Kidney (tissue), 14 donors: ENCODE measurements around the gene ELP6. TPM values are rescaled to one million over a fixed set of nuclear protein-coding genes. Genes with fewer than 3 reads are reported as not detected.

Experiments
- DNase-seq, 5 donors: peaks; one replicate each; pipeline ENCODE4 v3.0.0-alpha.2; 2013 to 2020
- FAIRE-seq: peaks from 2 replicates; lab custom pipeline; 2012; peaks lifted over from hg19 to GRCh38; lab: Jason Lieb, UNC
- H3K27ac ChIP-seq, 2 donors: one replicate each; pipeline ENCODE4 v1.7.0; 2013; ENCODE audit warnings: low read depth in 2 of 2, low read length in 2 of 2, inconsistent platforms in 1 of 2
- H3K27me3 ChIP-seq: one replicate; pipeline ENCODE4 v1.7.1; 2013; ENCODE audit warnings: low read length, inconsistent platforms; ENCODE audit not compliant: control insufficient read depth, insufficient read depth
- H3K36me3 ChIP-seq, 3 donors: one replicate each; pipeline versions ENCODE4 v1.7.0 to v1.7.1; 2013; ENCODE audit warnings: low read length in 3 of 3, control low read depth in 1 of 3, inconsistent platforms in 1 of 3; ENCODE audit not compliant: insufficient read depth in 3 of 3, control insufficient read depth in 2 of 3
- H3K4me1 ChIP-seq, 3 donors: one replicate each; pipeline versions ENCODE4 v1.7.0 to v1.7.1; 2013; ENCODE audit warnings: low read length in 3 of 3, inconsistent platforms in 1 of 3, low read depth in 1 of 3; ENCODE audit not compliant: control insufficient read depth in 2 of 3, insufficient read depth in 2 of 3
- H3K4me3 ChIP-seq, 3 donors: one replicate each; pipeline versions ENCODE4 v1.7.0 to v1.8.1; 2013; ENCODE audit warnings: low read length in 3 of 3, control low read depth in 1 of 3, inconsistent platforms in 1 of 3
- H3K9ac ChIP-seq, 3 donors: one replicate each; pipeline versions ENCODE4 v1.7.0 to v1.7.1; 2013; ENCODE audit warnings: low read length in 3 of 3, control low read depth in 1 of 3, inconsistent platforms in 1 of 3
- H3K9me3 ChIP-seq, 3 donors: one replicate each; pipeline versions ENCODE4 v1.7.0 to v1.7.1; 2013; ENCODE audit warnings: low read length in 3 of 3, control low read depth in 1 of 3, inconsistent platforms in 1 of 3; ENCODE audit not compliant: control insufficient read depth in 2 of 3, insufficient read depth in 1 of 3
- intact Hi-C: fragments of 100-400 bp; cut with DNase I; formaldehyde crosslinking; loops from one replicate; pipeline ENCODE4 v1.11.1; 2022
- polyA plus RNA-seq: library from polyadenylated mRNA; stranded (reverse); fragments of 350-450 nt; fragmentation: Illumina TruSeq; extraction: RNeasy Lipid Tissue Mini Kit (QIAGEN cat#74804); gene quantifications from one replicate; pipeline ENCODE4 v1.2.3, GENCODE V29; 2014; ENCODE audit warnings: low read depth, low replicate concordance; ENCODE audit not compliant: insufficient read depth
- total RNA-seq: library from RNA; stranded (reverse); fragmentation: NEBNext Ultra II Directional; extraction: Animal tissue kit (Norgen Biotek cat#: 25700); gene quantifications from one replicate; pipeline ENCODE4 v1.2.1, GENCODE V29; 2021
- TF ChIP-seq, protein P1 (sequence below): IDR thresholded peaks from 3 replicates; pipeline ENCODE4 v1.5.1; 2012; ENCODE audit warnings: mild to moderate bottlenecking, moderate library complexity, borderline replicate concordance; ENCODE audit not compliant: insufficient read depth; ENCODE audit errors: extremely low read depth
- donor health status: control.
- donor health status: control.
- donor health status: control.
- donor health status: control.
- donor health status: control.
- donor health status: DM: yes; HTN: yes; CAD: no.
- donor health status: Normal renal cell carcinoma (clear cell type).

Gene ELP6
- total and polyA plus RNA-seq, 2 donors from 2014 or later: 28.6 to 46.1 TPM

DNA sequence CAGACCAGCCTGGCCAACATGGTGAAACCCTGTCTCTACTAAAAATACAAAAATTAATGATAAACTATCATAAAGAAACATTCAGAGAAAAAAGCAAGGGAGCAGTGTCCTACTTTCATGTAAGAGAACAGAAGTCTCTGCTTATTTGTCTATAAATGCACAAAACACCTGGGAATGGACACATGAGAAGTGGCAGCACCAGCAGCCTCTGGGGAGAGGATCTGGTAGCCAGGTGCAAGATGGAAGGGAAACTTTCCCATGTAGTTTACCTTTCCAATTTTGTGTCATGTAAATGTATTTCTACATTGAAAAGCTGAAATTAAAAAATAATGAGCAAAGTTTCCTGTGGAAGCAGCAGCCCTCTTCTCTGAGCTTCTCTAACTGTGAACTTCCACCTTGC, 56.5 kb downstream of the ELP6 start:
- Histone ChIP-seq H3K36me3 (no peaks in the 10 kb centered on the region), H3K9ac (no peak overlapping the region), H3K27me3 (no peaks in the 10 kb centered on the region), H3K4me3 (no peak overlapping the region), H3K27ac (no peak overlapping the region), H3K4me1 (peaks cover 0 to 3% (median 0%) of the 10 kb centered on the region in 3 donors), H3K9me3 (no peaks in the 10 kb centered on the region)
- DNase-seq: no peak
- TF ChIP-seq, protein P1, sequence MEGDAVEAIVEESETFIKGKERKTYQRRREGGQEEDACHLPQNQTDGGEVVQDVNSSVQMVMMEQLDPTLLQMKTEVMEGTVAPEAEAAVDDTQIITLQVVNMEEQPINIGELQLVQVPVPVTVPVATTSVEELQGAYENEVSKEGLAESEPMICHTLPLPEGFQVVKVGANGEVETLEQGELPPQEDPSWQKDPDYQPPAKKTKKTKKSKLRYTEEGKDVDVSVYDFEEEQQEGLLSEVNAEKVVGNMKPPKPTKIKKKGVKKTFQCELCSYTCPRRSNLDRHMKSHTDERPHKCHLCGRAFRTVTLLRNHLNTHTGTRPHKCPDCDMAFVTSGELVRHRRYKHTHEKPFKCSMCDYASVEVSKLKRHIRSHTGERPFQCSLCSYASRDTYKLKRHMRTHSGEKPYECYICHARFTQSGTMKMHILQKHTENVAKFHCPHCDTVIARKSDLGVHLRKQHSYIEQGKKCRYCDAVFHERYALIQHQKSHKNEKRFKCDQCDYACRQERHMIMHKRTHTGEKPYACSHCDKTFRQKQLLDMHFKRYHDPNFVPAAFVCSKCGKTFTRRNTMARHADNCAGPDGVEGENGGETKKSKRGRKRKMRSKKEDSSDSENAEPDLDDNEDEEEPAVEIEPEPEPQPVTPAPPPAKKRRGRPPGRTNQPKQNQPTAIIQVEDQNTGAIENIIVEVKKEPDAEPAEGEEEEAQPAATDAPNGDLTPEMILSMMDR: no peak
- FAIRE-seq: no peak
- intact Hi-C loops: no loop called here

DNA sequence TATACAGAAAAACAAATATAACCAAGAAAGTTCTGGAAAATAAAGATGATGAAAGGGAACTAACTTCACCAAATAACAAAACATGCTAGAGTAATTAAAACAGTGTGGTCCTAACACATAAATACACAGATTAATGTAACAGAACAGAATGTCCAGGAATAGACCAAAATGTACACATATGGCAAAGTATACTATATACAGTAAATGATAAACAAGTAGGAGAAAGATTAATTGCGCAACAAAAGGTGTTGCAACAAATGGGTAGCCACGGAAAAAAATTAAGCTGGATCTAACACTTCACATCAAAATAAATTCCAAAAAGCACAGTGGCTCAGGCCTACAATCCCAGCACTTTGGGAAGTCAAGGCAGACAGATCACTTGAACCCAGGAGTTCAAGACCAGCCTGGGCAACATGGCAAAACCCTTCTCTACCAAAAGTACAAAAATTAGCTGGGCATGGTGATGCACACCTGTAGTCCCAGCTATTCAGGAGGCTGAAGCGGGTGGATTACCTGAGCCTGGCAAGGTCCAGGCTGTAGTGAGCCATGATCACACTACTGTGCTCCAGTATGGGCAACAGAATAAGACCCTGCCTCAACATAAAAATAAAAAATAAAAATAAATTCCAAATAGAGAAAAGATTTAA, 57.6 kb downstream of the ELP6 start:
- TF ChIP-seq, protein P1: no peak
- no peaks in the 10 kb centered on the region for H3K36me3 ChIP-seq
- no peaks in the 10 kb centered on the region for H3K27me3 ChIP-seq
- no peak overlapping the region for H3K27ac ChIP-seq
- H3K9ac ChIP-seq: no peak overlapping the region
- H3K4me1 ChIP-seq: peaks cover 0 to 3% (median 0%) of the 10 kb centered on the region in 3 donors
- no peak for DNase-seq
- no peak overlapping the region for H3K4me3 ChIP-seq
- FAIRE-seq: no peak
- H3K9me3 ChIP-seq: no peaks in the 10 kb centered on the region
- intact Hi-C loops: no loop called here

DNA sequence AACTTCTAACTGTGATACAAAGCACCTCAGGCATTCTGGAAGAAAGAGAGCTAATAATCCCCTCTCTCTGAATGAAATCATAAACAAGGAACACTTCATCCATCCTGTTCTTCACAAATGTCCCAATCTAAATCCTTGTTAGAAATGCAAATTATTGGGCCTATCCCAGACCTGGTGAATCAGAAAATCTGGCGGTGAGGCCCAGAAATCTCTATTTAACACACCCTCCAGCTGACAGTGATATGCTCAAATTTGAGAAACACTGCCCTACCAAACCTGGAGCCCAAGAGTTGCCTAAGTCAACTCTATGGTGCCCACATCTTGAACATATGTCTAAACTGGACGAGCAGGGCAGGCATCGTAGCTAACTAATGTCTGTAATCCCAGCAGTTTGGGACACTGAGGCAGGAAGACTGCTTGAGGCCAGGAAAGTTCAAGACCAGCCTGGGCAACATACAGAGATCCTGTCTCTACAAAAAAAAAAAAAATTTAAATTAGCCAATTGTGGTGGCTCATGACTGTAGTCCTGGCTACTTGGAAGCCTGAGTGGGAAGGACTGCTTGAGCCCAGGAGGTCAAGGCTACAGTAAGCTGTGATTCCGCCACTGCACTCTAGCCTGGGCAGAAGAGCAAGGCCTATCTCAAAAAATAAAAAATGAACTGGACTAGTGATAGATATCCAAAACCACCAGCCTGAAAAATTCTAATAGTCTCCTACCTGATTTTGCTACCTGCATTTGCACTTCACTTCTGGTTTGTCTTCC, 60.9 kb downstream of the ELP6 start:
- H3K4me1 ChIP-seq: peaks cover 0 to 3% (median 0%) of the 10 kb centered on the region in 3 donors
- no peaks in the 10 kb centered on the region for H3K36me3 ChIP-seq
- FAIRE-seq (no peak), DNase-seq (no peak)
- H3K4me3 ChIP-seq: no peak overlapping the region
- H3K9me3 ChIP-seq: peaks cover 0 to 4% (median 0%) of the 10 kb centered on the region in 3 donors
- H3K9ac ChIP-seq: no peak overlapping the region
- no peaks in the 10 kb centered on the region for H3K27me3 ChIP-seq
- H3K27ac ChIP-seq: no peak overlapping the region
- intact Hi-C loops: no loop called here
- TF ChIP-seq, protein P1: no peak

Other genes starting within 250 kb of the ELP6 start
- gene KIF9, start 230.9 kb downstream of the ELP6 start, total RNA-seq: 16.9 TPM
- 32.9 TPM for gene KIF9, start 230.9 kb downstream of the ELP6 start, polyA plus RNA-seq
- gene KLHL18, start 230.8 kb downstream of the ELP6 start, total RNA-seq: 31.1 TPM
- 10.6 TPM for gene KLHL18, start 230.8 kb downstream of the ELP6 start, polyA plus RNA-seq
- gene PTPN23, start 132.7 kb downstream of the ELP6 start, total RNA-seq: 48.5 TPM
- 12.6 TPM for gene PTPN23, start 132.7 kb downstream of the ELP6 start, polyA plus RNA-seq
- gene SCAP, start 37.8 kb downstream of the ELP6 start, total RNA-seq: 85.1 TPM
- gene SCAP, start 37.8 kb downstream of the ELP6 start, polyA plus RNA-seq: 47.3 TPM
- gene CSPG5, start 65.2 kb upstream of the ELP6 start, total RNA-seq: 0.16 TPM
- gene CSPG5, start 65.2 kb upstream of the ELP6 start, polyA plus RNA-seq: 0.67 TPM